ENCODE results near the gene SGMS1.
"Not testable (repeated sequence)": the region's sequence is repeated elsewhere in the genome, so short reads cannot be mapped to it uniquely, and the experiment has no call there.

Gene SGMS1

GRCh38 chr10:50648089-50648934, 24.6 kb upstream of the SGMS1 start:
- Mint-ChIP-seq H3K27me3 (ENCODE audit: low read depth) (peaks cover 5% of the 10 kb centered on the region), H3K36me3 (ENCODE audit: low read depth) (no peaks in the 10 kb centered on the region), H3K27ac (no peak overlapping the region), H3K4me3 (no peak overlapping the region), H3K4me1 (no peaks in the 10 kb centered on the region), H3K9me3 (no peaks in the 10 kb centered on the region)
- no peak for TF ChIP-seq CTCF (IDR thresholded peaks at IDR 0.05; ENCODE audit: unreplicated experiment in 3 of 3)

- not testable (repeated sequence) for H3K36me3 Mint-ChIP-seq (ENCODE audit: low read depth); H3K4me3 Mint-ChIP-seq; H3K27ac Mint-ChIP-seq; H3K9me3 Mint-ChIP-seq; H3K4me1 Mint-ChIP-seq
- peaks cover 10% of the 10 kb centered on the region for H3K27me3 Mint-ChIP-seq (ENCODE audit: low read depth)
Observed at GRCh38 chr10:50647350-50647749, 23.6 kb upstream of the SGMS1 start.

- Mint-ChIP-seq H3K27me3 (ENCODE audit: low read depth) (peaks cover 10% of the 10 kb centered on the region), H3K4me3 (no peak overlapping the region), H3K36me3 (ENCODE audit: low read depth) (no peaks in the 10 kb centered on the region), H3K9me3 (no peaks in the 10 kb centered on the region), H3K27ac (no peak overlapping the region), H3K4me1 (no peaks in the 10 kb centered on the region)
- no peak for TF ChIP-seq CTCF (IDR thresholded peaks at IDR 0.05; ENCODE audit: unreplicated experiment in 3 of 3)
Observed at GRCh38 chr10:50645236-50645635, 21.5 kb upstream of the SGMS1 start.

- H3K9me3 Mint-ChIP-seq = no peaks in the 10 kb centered on the region
- H3K27me3 Mint-ChIP-seq (ENCODE audit: low read depth) = peaks cover 5% of the 10 kb centered on the region
- no peak overlapping the region for H3K27ac Mint-ChIP-seq
Observed at GRCh38 chr10:50641626-50642025, 17.9 kb upstream of the SGMS1 start.

GRCh38 chr10:50640238-50640637, 16.5 kb upstream of the SGMS1 start:
- Mint-ChIP-seq H3K27me3 (ENCODE audit: low read depth) (peaks cover 5% of the 10 kb centered on the region), H3K4me1 (no peaks in the 10 kb centered on the region), H3K36me3 (ENCODE audit: low read depth) (no peaks in the 10 kb centered on the region), H3K4me3 (no peak overlapping the region), H3K27ac (no peak overlapping the region), H3K9me3 (no peaks in the 10 kb centered on the region)
- TF ChIP-seq CTCF (IDR thresholded peaks at IDR 0.05; ENCODE audit: unreplicated experiment in 3 of 3) = no peak

More at GRCh38 chr10:50641626-50642025, 17.9 kb upstream of the SGMS1 start:
- no peaks in the 10 kb centered on the region for H3K4me1 Mint-ChIP-seq
- H3K36me3 Mint-ChIP-seq (ENCODE audit: low read depth) = no peaks in the 10 kb centered on the region
- TF ChIP-seq CTCF (IDR thresholded peaks at IDR 0.05; ENCODE audit: unreplicated experiment in 3 of 3) = no peak
- no peak overlapping the region for H3K4me3 Mint-ChIP-seq

GRCh38 chr10:50636618-50637579, 13.1 kb upstream of the SGMS1 start:
- H3K36me3 Mint-ChIP-seq (ENCODE audit: low read depth) = no peaks in the 10 kb centered on the region
- no peaks in the 10 kb centered on the region for H3K4me1 Mint-ChIP-seq
- H3K27ac Mint-ChIP-seq = no peak overlapping the region
- TF ChIP-seq CTCF (IDR thresholded peaks at IDR 0.05; ENCODE audit: unreplicated experiment in 3 of 3) = no peak
- H3K4me3 Mint-ChIP-seq = no peak overlapping the region
- H3K9me3 Mint-ChIP-seq = no peaks in the 10 kb centered on the region
- H3K27me3 Mint-ChIP-seq (ENCODE audit: low read depth) = no peaks in the 10 kb centered on the region
